ENCODE measurements around the gene SMIM36.

GRCh38 chr17:55496094-55496881, 15.0 kb downstream of the SMIM36 start:
- TF ChIP-seq POLR2A (IDR thresholded peaks at IDR 0.05; ENCODE audit: low read length) (no peak), GATA1 (IDR thresholded peaks at IDR 0.05; ENCODE audit: low read depth, low read length) (no peak)

Data from erythroblast (primary cell).